HUDEP-2 (cell line): ENCODE results near the gene RNF126.

Experiments used
- DNase-seq, 76 experiments: peaks; one replicate each; lab custom pipeline; 2025; ENCODE audit not compliant: unreplicated experiment in 76 of 76; lab: John Stamatoyannopoulos, UW

Gene RNF126

GRCh38 chr19:664913-665443, 2.0 kb upstream of the RNF126 start:
- peak in 60 of 76 experiments; percentile 11 to 80 (median 59) for DNase-seq

GRCh38 chr19:663682-664117, 686 bp upstream of the RNF126 start:
- no peak for DNase-seq

GRCh38 chr19:662207-662961, 630 bp downstream of the RNF126 start:
- peak in 50 of 76 experiments; percentile 8 to 60 (median 34) for DNase-seq

GRCh38 chr19:661427-662196, 1.4 kb downstream of the RNF126 start:
- peak in 42 of 76 experiments; percentile 13 to 70 (median 44) for DNase-seq

- no peak for DNase-seq
Measured at GRCh38 chr19:660793-661426, 2.1 kb downstream of the RNF126 start.

- DNase-seq = peak in 7 of 76 experiments; percentile 14 to 63 (median 38)
Measured at GRCh38 chr19:658916-659839, 3.8 kb downstream of the RNF126 start.

GRCh38 chr19:658059-658839, 4.8 kb downstream of the RNF126 start:
- DNase-seq = no peak

GRCh38 chr19:657611-658010, 5.4 kb downstream of the RNF126 start:
- no peak for DNase-seq

- DNase-seq = no peak
Measured at GRCh38 chr19:656751-657559, 6.1 kb downstream of the RNF126 start.

- no peak for DNase-seq
Measured at GRCh38 chr19:655691-656090, 7.3 kb downstream of the RNF126 start.

GRCh38 chr19:653425-653824, 9.6 kb downstream of the RNF126 start:
- DNase-seq = no peak

GRCh38 chr19:652467-653389, 10.3 kb downstream of the RNF126 start:
- DNase-seq = no peak

- DNase-seq = no peak
Measured at GRCh38 chr19:651991-652390, 11.0 kb downstream of the RNF126 start.

- no peak for DNase-seq
Measured at GRCh38 chr19:651114-651818, 11.7 kb downstream of the RNF126 start.

- no peak for DNase-seq
Measured at GRCh38 chr19:650121-650520, 12.9 kb downstream of the RNF126 start.

- no peak for DNase-seq
Measured at GRCh38 chr19:648904-649801, 13.9 kb downstream of the RNF126 start.
